ENCODE results near the gene MLH3.

DNA sequence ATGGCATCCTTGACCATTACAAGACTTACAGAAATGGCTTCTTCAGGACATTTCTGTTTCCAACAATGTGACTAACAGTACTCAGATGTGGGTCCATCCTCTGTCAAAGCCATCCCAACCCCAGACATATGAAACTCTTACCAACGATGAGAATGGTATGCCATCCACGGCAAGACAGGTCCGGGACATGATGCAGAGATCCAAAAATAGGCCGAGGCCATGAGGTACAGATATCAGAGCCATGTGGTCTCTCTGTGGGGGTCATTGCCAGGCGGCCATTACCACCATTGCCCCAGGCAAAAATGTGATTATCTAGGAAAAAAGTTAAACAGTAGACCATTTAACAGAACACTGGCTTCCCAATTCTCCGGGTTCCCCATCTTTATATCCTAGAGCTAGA is 45.7 kb upstream of the MLH3 start:
- TF ChIP-seq, protein P1, sequence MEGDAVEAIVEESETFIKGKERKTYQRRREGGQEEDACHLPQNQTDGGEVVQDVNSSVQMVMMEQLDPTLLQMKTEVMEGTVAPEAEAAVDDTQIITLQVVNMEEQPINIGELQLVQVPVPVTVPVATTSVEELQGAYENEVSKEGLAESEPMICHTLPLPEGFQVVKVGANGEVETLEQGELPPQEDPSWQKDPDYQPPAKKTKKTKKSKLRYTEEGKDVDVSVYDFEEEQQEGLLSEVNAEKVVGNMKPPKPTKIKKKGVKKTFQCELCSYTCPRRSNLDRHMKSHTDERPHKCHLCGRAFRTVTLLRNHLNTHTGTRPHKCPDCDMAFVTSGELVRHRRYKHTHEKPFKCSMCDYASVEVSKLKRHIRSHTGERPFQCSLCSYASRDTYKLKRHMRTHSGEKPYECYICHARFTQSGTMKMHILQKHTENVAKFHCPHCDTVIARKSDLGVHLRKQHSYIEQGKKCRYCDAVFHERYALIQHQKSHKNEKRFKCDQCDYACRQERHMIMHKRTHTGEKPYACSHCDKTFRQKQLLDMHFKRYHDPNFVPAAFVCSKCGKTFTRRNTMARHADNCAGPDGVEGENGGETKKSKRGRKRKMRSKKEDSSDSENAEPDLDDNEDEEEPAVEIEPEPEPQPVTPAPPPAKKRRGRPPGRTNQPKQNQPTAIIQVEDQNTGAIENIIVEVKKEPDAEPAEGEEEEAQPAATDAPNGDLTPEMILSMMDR (optimal IDR thresholded peaks at IDR 0.05 in 1 of 3, IDR thresholded peaks at IDR 0.05 in 1 of 3, conservative IDR thresholded peaks at IDR 0.05 in 1 of 3; ENCODE audit: extremely low read depth in 1 of 3, insufficient read depth in 2 of 3, low read length in 3 of 3) = no peak
- no peak for TF ChIP-seq EZH2 (IDR thresholded peaks at IDR 0.05; ENCODE audit: low read length)

All from keratinocyte (primary cell).